Caco-2 (cell line): Measurements from ENCODE around the gene GAPDH. TPM values are rescaled to one million over a fixed set of nuclear protein-coding genes. Genes with fewer than 3 reads are reported as not detected.
A peak's percentile ranks its signal among the peaks of the same experiment; 100 is the strongest.

Source experiments
- BruUV-seq: library from RNA; stranded (reverse); fragments of 400-500 nt; replicated peaks from 2 replicates; lab custom pipeline; 2021; lab: Mats Ljungman, UMichigan
- CTCF ChIA-PET: fragments of 300-600 bp; sonication (Branson Sonifier 250); formaldehyde crosslinking; loops from one replicate; lab custom pipeline; 2022; ENCODE audit warnings: antibody characterized with exemption; lab: Charles Lee
- POLR2A ChIA-PET: fragments of 300-600 bp; sonication (Branson Sonifier 250); formaldehyde crosslinking; loops from one replicate; lab custom pipeline; 2022; ENCODE audit warnings: antibody characterized with exemption; lab: Charles Lee
- DNase-seq, 2 experiments: peaks; one replicate each; pipeline versions ENCODE4 v3.0.0 to v3.0.0-alpha.2; 2020 to 2022
- H3K27me3 ChIP-seq: replicated peaks from 2 replicates; pipeline ENCODE4 v1.6.0; 2011; ENCODE audit warnings: low read length; ENCODE audit not compliant: control insufficient read depth, insufficient read depth
- H3K36me3 ChIP-seq: 2 replicates; pipeline ENCODE4 v1.5.1; 2011; ENCODE audit warnings: low read length; ENCODE audit not compliant: control insufficient read depth, insufficient read depth
- H3K4me1 ChIP-seq: fragments of 250-450 bp; sonication (Bioruptor Pico); 2 replicates; pipeline ENCODE4 v1.5.1; 2020; ENCODE audit warnings: mild to moderate bottlenecking
- H3K4me3 ChIP-seq: 2 replicates; pipeline ENCODE4 v1.5.1; 2011; ENCODE audit warnings: low read depth, mild to moderate bottlenecking, control low read depth, low read length
- H3K9me3 ChIP-seq: fragments of 250-450 bp; sonication (Bioruptor Pico); 2 replicates; pipeline ENCODE4 v1.5.1; 2020; ENCODE audit warnings: mild to moderate bottlenecking, moderate library complexity
- H3K27ac Mint-ChIP-seq: one replicate; pipeline ENCODE4 v1.8.0; 2022; ENCODE audit warnings: mixed read lengths; ENCODE audit not compliant: unreplicated experiment
- H3K27me3 Mint-ChIP-seq: one replicate; pipeline ENCODE4 v1.8.0; 2022; ENCODE audit warnings: mixed read lengths; ENCODE audit not compliant: insufficient read depth, unreplicated experiment
- H3K36me3 Mint-ChIP-seq: one replicate; pipeline ENCODE4 v1.8.0; 2022; ENCODE audit warnings: mild to moderate bottlenecking, mixed read lengths; ENCODE audit not compliant: insufficient read depth, unreplicated experiment
- H3K4me1 Mint-ChIP-seq: one replicate; pipeline ENCODE4 v1.8.0; 2022; ENCODE audit warnings: low read depth, mixed read lengths; ENCODE audit not compliant: unreplicated experiment
- H3K4me3 Mint-ChIP-seq: one replicate; pipeline ENCODE4 v1.8.0; 2022; ENCODE audit warnings: mild to moderate bottlenecking, moderate library complexity, mixed read lengths; ENCODE audit not compliant: unreplicated experiment
- H3K9me3 Mint-ChIP-seq: one replicate; pipeline ENCODE4 v1.8.0; 2022; ENCODE audit warnings: mixed read lengths; ENCODE audit not compliant: unreplicated experiment
- intact Hi-C: fragments of 100-400 bp; cut with micrococcal nuclease; formaldehyde crosslinking; loops from one replicate; pipeline ENCODE4 v1.10.0; 2022; ENCODE audit not compliant: unreplicated experiment
- total RNA-seq: library from RNA; stranded (reverse); gene quantifications from 2 replicates; pipeline ENCODE4 v1.2.3, GENCODE V29; 2022
- TF ChIP-seq, protein P1 (sequence below), 2 experiments: fragments of 200-600 bp in 1 of 2; IDR thresholded peaks; 1 replicate in 1 of 2; 2 replicates in 1 of 2; pipeline versions ENCODE4 v1.5.1 to v1.8.0; 2011 to 2022; ENCODE audit warnings: antibody characterized with exemption in 1 of 2, control low read depth in 1 of 2, inconsistent platforms in 1 of 2, low read depth in 1 of 2, low read length in 1 of 2, mild to moderate bottlenecking in 1 of 2, moderate library complexity in 1 of 2; ENCODE audit not compliant: insufficient read depth in 1 of 2, severe bottlenecking in 1 of 2, unreplicated experiment in 1 of 2

Gene GAPDH
- total RNA-seq, 1 experiment from 2014 or later, result 4,975 TPM

DNA sequence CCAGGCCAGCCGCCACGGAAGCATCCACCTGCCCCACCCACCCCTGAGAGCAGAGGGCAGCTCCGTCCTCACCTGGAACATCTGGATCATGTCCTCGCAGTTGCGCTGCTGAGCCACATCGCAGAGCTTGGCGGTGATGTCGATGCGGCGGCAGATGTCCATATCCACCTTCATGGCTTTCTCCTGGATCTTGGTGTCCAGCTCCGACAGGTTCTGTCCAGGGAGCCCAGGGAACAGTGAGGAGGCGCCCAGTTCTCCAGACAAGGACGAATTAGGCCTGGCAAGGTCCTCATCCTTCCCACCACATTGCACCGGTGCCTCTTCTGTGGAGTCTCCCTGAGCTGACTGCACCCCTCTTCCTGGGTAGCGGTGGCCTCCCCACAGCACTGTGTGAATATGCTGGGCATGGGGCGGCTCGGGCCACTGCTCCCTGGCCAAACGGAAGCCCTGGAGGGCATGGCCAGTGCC lies 15.4 kb downstream of the GAPDH start:
- H3K36me3 ChIP-seq, result no peaks in the 10 kb centered on the region
- H3K9me3 ChIP-seq, result no peaks in the 10 kb centered on the region
- Mint-ChIP-seq H3K27ac (no peak overlapping the region), H3K4me3 (no peak overlapping the region), H3K36me3 (no peaks in the 10 kb centered on the region), H3K9me3 (no peaks in the 10 kb centered on the region), H3K4me1 (peaks cover 16% of the 10 kb centered on the region), H3K27me3 (no peaks in the 10 kb centered on the region)
- H3K4me3 ChIP-seq, result no peak overlapping the region
- H3K27me3 ChIP-seq, result no peaks in the 10 kb centered on the region
- no TSS peak for BruUV-seq
- intact Hi-C loops, result loop anchor here (5.0 kb wide), 1 partner anchor 148 kb away; no protein-coding TSS in a partner anchor
- H3K4me1 ChIP-seq, result peaks cover 20% of the 10 kb centered on the region
- POLR2A ChIA-PET, result interaction anchor here (0.6 to 2.3 kb wide), 2 partner anchors 16 to 213 kb away, joined by 3 to 31 read pairs; partner anchors contain the start of gene GAPDH
- CTCF ChIA-PET, result interaction anchor here (1.1 to 1.4 kb wide), 2 partner anchors 10 to 12 kb away, joined by 3 to 9 read pairs; no protein-coding TSS in a partner anchor
- TF ChIP-seq, protein P1, sequence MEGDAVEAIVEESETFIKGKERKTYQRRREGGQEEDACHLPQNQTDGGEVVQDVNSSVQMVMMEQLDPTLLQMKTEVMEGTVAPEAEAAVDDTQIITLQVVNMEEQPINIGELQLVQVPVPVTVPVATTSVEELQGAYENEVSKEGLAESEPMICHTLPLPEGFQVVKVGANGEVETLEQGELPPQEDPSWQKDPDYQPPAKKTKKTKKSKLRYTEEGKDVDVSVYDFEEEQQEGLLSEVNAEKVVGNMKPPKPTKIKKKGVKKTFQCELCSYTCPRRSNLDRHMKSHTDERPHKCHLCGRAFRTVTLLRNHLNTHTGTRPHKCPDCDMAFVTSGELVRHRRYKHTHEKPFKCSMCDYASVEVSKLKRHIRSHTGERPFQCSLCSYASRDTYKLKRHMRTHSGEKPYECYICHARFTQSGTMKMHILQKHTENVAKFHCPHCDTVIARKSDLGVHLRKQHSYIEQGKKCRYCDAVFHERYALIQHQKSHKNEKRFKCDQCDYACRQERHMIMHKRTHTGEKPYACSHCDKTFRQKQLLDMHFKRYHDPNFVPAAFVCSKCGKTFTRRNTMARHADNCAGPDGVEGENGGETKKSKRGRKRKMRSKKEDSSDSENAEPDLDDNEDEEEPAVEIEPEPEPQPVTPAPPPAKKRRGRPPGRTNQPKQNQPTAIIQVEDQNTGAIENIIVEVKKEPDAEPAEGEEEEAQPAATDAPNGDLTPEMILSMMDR (IDR thresholded peaks at IDR 0.05; ENCODE audit: insufficient read depth in 1 of 2, low read depth in 1 of 2, low read length in 1 of 2, severe bottlenecking in 1 of 2, unreplicated experiment in 1 of 2), result no peak
- DNase-seq, result peak in 1 of 2 experiments; percentile 36

DNA sequence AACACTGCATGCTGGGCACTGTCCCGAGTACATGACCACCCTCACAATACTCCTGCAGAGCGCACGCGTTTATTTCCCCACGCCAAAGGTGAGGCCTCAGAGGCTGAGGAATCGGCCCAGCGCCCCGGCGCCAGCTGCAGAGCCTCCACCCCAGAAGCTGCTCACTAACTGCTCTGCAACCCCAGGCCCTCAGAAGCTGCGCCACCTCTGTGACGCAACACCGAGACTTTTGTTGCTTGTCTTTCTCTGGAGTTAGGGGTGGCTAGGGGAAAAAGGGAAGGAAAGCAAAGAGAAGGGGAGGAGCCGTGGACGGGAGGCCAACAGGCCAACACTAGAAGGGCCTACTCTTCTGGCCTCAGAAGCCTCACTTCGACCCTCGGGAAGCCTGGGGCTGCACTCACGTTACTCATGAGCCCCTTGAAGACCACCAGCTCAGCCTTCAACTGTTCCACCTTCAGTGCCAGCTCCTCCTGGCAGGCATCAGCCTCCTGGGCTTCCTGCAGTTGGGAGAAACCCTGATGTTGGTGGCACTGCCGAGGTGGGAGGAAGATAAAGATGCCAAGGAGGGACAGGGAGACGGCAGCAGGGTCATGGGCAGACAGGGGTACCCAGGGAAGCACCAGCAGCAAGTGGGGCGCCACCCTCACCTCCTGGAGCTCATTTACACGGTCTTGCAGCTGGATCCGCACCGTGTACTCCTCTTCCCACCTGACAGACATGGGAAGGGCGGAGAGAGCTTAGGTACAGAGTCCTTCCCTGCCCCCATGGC lies 16.2 kb downstream of the GAPDH start:
- no peaks in the 10 kb centered on the region for H3K27me3 Mint-ChIP-seq
- no peaks in the 10 kb centered on the region for H3K36me3 Mint-ChIP-seq
- H3K27ac Mint-ChIP-seq, result no peak overlapping the region
- no TSS peak for BruUV-seq
- H3K27me3 ChIP-seq, result no peaks in the 10 kb centered on the region
- no peak overlapping the region for H3K4me3 Mint-ChIP-seq
- H3K9me3 ChIP-seq, result no peaks in the 10 kb centered on the region
- peak in 1 of 2 experiments; percentile 40 for DNase-seq
- no peaks in the 10 kb centered on the region for H3K36me3 ChIP-seq
- POLR2A ChIA-PET, result interaction anchor here (0.5 to 2.3 kb wide), 3 partner anchors 12 to 1386 kb away, joined by 3 to 31 read pairs (median 4); partner anchors contain the start of gene GAPDH
- intact Hi-C loops, result loop anchor here (5.0 kb wide), 1 partner anchor 147 kb away; no protein-coding TSS in a partner anchor
- H3K4me1 ChIP-seq, result peaks cover 20% of the 10 kb centered on the region
- TF ChIP-seq, protein P1 (IDR thresholded peaks at IDR 0.05; ENCODE audit: insufficient read depth in 1 of 2, low read depth in 1 of 2, low read length in 1 of 2, severe bottlenecking in 1 of 2, unreplicated experiment in 1 of 2), result no peak
- CTCF ChIA-PET, result interaction anchor here (0.9 to 3.2 kb wide), 4 partner anchors 13 to 16 kb away, joined by 3 to 16 read pairs (median 7); partner anchors contain the start of gene GAPDH
- no peak overlapping the region for H3K4me3 ChIP-seq
- H3K9me3 Mint-ChIP-seq, result no peaks in the 10 kb centered on the region
- peaks cover 16% of the 10 kb centered on the region for H3K4me1 Mint-ChIP-seq

GRCh38 chr12:6551063-6551461 lies 16.7 kb downstream of the GAPDH start:
- BruUV-seq, result no TSS peak
- Mint-ChIP-seq H3K36me3 (peaks cover 5% of the 10 kb centered on the region), H3K4me3 (no peak overlapping the region), H3K4me1 (peaks cover 16% of the 10 kb centered on the region), H3K27ac (peak overlapping the region; percentile 18), H3K27me3 (no peaks in the 10 kb centered on the region), H3K9me3 (no peaks in the 10 kb centered on the region)
- intact Hi-C loops, result loop anchor here (5.0 kb wide), 1 partner anchor 146 kb away; no protein-coding TSS in a partner anchor
- H3K27me3 ChIP-seq, result no peaks in the 10 kb centered on the region
- no peak for DNase-seq
- no peaks in the 10 kb centered on the region for H3K36me3 ChIP-seq
- TF ChIP-seq, protein P1 (IDR thresholded peaks at IDR 0.05; ENCODE audit: insufficient read depth in 1 of 2, low read depth in 1 of 2, low read length in 1 of 2, severe bottlenecking in 1 of 2, unreplicated experiment in 1 of 2), result no peak
- CTCF ChIA-PET, result interaction anchor here (0.5 to 3.2 kb wide), 4 partner anchors 12 to 145 kb away, joined by 3 to 16 read pairs (median 8); partner anchors contain the start of gene GAPDH
- POLR2A ChIA-PET, result interaction anchor here (0.5 to 2.3 kb wide), 3 partner anchors 12 to 17 kb away, joined by 3 to 31 read pairs (median 4); partner anchors contain the start of gene GAPDH
- H3K4me3 ChIP-seq, result no peak overlapping the region
- H3K9me3 ChIP-seq, result no peaks in the 10 kb centered on the region
- H3K4me1 ChIP-seq, result peaks cover 20% of the 10 kb centered on the region
